HG02840 (cell line): Measurements from ENCODE around the gene CNTN4.

ENCODE experiments used
- ATAC-seq: cut with Tn5 transposase; IDR thresholded peaks from one replicate; pipeline ENCODE4 v1.9.1; 2021; ENCODE audit warnings: mild to moderate bottlenecking, moderate library complexity, moderate number of reproducible peaks; ENCODE audit not compliant: unreplicated experiment, low FRiP score

The CNTN4 gene

DNA sequence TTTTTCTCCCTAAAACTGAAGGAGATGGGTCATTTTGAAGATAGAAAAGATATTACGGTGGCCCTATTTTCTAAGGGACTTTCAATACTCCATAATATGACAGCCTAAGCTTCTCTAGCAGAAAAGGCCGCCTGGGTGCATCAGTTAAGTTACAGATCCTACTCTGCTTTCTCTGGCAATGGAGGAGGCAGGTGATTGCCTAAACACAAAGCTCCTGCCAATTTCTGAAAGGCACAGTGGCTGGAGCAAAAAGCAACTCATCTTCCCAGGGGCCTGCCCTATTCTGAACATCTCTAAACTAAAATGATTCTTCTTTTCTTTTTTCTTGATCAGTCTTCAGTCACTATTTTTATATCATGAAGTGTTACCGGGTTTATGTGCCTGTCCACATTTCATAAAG, 276.7 kb downstream of the CNTN4 start:
- no peak for ATAC-seq

DNA sequence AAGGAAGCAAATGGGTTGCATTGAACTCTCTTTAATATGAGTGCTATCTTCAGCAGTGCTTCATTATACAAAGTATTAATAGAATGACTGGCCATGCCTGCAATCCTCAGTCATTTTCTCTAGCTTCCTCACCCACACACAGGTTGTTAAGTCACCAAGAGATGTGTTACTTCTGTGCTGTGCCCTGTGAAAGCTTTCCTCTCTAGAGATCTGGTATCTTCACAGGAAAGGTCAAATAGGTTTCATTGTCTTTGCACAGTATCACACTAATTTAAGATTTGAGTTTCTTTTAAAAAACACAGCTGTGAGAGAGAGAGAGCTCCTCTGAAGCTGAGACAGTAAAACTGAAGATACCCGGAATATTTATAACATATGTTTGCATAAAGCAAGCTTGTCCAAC, 278.6 kb downstream of the CNTN4 start:
- no peak for ATAC-seq

DNA sequence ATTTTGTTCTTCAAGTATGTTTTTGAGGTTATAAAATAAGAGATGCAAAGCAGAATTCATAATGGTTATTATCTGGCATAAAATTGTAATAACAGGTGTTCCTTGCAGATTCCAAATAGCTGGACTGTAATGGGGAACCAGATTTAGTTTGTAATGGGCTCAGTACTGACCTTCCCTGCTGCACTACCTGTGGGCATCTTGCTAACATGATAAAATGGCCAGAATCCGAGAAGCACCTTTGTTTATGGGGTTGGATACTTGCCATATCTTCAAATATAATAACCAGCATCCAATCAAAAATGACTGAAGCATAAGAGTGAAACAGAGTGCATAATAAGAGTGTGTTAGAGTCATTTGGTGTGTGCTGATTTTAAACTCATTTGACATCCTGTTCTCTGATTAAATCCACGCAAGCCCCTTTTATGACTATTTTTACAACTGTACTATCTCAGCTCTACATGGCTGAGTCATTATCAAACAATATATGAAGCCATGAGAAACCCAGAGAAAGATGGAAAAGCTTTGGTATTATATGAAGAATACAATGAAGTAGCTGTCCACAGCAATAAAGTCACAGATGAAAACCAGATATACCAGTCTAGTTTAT, 292.4 kb downstream of the CNTN4 start:
- no peak for ATAC-seq

DNA sequence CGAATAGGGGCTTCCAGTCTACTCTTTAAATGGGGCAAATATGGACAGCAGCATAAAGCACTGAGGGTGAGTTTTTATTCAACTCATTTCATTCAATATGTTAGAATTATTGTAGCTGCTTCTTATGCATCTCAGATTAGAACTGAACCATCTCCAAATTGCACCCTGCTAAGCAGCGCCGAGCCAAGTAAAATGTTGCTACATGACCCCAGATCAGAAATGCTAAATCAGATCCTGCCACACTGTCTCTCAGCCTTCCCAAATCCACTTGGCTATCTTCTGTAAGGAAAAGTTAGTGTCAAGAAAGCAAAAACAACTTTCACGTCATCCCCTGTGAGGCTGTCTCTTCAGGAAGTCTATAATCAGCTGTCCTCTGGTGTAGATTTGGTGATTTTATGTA, 293.2 kb downstream of the CNTN4 start:
- ATAC-seq = no peak

DNA sequence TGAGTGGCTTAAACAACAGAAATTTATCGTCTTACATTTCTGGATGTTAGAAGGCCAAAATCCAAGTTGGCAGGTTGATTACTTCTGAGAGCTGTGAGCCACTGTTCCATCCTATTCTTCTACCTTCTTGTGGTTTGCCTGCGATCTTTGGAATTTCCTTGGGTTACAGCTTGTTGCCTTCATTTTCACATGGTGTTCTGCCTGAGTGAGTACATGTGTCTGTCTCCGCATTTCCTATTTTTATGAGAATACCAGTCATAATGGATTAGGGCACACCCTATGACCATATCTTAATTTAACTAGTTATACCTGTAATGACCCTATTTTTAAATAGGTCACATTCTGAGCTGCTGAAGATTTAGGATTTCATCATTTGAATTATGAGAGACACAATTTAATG, 294.3 kb downstream of the CNTN4 start:
- ATAC-seq = no peak

DNA sequence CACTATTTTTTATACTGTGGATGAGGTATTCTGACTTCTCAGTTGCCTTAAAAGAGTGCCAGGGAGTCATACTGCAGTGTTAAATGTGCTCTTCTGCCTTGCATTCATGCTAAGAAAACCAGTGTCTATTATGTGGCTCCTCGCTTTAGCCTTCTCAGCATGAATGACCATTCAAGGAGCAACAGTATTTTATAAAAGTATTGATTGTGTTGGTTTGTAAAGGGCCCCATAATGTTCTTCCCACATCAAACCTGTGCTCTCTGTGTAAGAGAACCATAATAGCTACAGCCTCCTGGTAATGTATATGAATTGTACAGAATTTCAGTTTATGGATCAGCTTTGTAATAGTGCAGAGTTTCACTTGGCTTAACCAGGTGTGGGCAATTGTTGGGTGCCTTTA, 316.4 kb downstream of the CNTN4 start:
- no peak for ATAC-seq

DNA sequence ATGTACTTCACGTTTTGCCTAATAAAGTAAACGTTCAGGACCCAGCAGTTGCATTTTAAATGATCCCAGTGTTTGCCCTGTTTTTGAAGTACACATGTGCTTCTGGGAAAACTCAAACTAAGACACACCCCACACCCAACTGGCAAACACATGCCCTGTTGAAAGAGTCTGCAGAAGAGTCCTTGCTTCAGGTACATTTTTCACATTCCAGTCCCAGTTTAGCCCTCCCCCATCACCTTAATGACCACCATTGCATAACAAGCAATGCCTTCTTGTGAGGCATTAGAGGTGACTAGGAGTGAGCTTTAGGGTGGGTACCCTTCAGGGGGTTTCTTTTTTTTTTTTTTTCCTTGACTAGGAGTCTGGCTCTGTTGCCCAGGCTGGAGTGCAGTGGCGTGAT, 322.3 kb downstream of the CNTN4 start:
- no peak for ATAC-seq

DNA sequence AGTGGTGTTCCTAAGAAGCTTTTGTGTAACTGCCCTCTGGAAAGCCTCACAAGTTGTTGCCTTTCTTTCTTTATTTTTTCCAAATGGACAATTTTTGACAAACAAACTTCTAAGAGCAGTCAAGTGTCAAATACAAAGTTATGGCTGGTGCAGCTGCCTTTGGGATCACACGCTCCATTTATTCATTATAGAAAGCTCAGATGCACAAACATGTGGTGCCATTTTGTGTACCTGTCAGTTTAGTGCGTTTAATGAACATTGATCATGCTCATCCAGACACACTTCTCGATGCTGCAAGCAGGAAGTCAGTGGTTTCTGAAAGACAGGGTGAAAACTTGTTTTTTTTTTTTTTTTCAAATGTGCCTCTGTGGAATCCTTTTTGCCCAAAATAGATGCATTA, 324.5 kb downstream of the CNTN4 start:
- ATAC-seq = no peak

DNA sequence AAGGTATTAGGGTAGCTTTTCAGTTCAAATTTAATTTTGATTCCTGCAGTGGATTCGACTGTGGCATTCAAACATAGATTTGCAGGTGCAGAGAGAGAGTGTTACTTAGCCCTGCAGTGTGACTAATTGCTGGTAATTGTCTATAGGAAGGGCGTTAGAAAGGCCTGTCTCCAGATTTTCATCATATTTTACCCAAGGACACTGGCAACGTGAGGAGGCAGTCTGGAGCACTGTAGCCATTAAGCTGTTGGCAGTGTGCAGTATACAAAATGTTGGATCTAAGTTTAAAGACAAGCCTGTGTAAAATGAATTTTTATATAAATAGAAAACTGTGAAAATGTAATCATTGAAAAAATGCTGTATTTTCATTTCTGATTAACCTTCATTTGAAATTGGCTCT, 342.9 kb downstream of the CNTN4 start:
- ATAC-seq = no peak

DNA sequence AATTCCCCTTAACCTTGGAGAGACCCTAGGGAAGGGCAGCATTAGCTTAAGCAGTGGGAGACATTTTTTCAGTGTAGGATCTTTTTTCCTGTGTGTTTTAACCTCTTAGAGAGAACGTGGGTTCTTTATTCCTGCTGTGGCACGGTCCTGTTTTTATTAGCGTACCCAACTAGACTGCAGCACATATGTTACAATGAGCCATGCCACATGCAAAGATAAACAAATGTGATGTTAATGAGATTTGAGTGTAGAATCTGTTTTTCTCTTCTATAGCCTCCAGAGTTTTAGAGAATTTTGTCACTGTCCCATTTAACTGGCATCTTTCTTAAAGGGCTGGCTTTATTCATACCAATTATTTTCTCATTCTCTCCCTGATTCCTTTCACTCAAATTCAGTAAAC, 347.5 kb downstream of the CNTN4 start:
- no peak for ATAC-seq

DNA sequence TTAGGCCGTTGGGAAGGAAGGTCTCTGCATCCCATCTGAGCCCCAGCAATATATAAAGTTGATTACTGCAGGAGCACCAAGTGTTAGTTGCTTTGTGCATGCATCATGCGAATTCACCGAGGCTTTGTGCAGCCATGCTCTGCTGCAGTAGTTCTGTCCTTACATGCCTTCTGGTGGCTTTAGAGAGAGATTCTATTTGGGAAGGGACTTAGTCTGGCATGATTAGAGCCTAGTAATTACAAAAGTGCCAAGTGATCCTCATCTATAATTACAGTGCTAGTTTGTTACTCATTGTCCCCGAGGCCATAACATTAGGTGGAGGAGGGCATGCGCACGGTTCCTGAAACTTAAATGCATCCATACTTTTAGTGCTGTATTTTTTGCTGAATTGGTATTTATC, 353.6 kb downstream of the CNTN4 start:
- no peak for ATAC-seq

DNA sequence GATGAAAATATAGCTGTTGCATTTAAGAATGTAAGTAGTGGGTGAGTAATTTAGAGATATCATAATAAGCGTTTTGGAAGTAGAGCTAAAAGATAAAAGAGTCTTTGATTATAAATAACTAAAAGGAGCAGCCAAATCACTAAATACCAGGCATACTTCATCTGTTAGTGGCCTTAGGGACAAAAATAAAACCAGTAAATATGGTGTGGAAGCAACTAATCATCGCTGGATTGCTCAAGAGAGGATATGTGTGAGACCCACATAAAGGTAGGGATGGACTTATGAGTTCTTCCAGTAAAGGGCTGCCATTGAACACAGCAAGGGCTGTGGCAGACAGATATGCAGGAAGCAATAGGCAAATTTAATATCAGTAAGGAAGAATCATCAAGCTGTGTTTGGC, 356.2 kb downstream of the CNTN4 start:
- no peak for ATAC-seq

DNA sequence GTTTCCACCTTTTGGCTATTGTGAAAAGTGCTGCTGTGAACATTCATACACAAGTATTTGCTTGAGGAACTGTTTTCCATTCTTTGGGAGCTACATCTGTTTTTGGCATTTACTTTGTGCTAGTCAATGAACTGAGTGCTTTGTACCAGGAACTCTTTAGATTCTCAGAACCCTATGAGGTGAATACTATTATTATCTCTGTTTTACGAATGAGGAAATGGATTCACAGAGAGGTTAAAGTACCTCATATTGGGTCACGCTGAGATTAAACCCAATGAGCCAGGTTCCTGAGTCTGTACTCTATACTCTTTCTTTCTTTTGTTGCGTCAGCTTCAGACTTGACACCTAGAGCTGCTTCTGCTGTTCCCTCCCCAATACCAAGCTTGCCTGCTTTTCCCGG, 358.1 kb downstream of the CNTN4 start:
- no peak for ATAC-seq

DNA sequence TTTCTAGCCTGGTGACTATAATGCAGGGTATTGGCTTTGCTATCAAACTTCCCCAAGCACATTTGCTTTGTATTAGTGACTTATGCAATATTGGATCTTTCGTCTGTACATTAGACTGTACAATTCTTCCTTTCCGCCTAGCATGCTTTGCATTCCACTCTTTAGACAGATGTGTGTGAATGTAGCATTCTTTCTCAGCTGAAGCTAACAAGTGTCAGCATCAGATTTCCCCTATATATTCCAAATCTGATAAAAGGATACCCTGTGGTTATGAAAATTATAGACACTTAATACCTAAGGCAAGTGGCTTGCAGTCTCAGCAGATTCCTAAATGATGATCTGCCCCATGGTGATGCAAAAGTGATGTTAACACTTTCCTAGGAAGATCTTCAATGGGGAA, 360.1 kb downstream of the CNTN4 start:
- no peak for ATAC-seq

DNA sequence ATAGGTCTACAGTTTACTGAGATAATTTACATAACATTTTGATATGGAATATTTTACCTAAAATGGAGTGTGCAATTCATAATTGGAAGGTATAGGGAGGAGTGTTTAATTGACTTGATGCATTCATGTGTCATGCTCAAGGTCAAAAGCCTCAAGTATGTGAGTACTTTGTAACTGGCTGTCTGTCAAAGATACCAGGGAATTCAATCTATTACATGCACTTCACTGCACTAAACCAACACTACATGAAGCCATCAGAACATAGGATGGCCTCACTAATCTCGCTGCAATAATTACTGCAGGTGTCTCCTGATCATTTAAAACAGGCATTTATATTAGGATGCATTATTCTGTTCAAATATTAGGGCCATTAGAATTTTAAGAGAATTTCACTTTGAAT, 367.2 kb downstream of the CNTN4 start:
- no peak for ATAC-seq

DNA sequence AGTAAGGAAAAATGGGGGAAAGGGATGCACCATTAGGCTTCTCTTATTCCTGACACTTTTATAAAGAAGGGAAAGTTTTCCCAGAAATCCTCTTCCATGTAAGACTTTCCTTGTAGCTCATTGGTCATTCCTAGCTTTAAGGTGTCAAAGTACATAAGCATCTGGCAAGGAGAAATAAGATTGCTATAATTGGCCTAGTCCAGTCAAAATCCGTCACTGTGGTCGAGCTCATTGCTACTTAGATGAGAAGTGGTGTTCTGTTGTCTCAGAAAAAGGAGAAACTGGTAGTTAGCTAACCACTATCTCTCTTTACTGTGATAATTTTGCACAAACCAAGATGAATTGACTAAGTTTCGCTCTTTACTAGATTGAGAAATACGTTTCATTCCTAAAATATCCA, 370.1 kb downstream of the CNTN4 start:
- ATAC-seq = no peak

DNA sequence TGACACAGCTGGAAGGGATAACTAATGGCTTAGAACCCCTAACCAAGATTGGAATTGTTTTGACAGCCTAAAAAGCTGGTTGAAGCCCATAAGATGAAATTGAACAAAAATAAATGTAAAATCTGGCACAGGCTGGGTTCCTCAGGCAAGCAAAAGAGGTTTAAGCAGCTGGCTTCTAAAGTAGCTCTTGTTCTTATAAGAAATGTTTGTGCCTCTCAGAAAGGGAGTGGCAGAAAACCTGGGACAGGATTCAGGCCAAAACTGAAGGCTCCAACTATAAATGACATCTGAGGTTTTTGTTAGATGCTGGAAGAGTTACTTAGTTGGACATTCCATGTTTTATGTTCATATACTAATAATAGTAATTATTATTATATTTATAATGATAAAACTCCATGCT, 378.3 kb downstream of the CNTN4 start:
- no peak for ATAC-seq

DNA sequence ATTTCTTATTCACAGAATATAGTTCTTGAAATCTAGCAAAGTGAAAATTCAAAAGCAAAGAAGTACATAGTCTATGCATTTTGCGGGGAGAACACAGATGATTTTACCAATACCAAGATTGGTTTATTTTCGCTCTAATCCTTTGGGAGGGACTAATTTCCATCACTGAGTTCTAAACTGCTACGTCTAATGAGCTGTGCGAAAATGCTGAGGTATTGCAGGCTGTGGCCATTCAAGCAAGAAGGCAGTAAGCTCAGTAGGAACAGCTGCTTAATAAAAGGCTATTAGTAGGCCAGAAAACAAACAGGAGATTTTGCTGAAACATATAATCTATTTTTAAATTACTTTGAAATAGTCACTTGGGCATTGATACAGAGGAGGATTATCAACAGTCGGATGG, 379.0 kb downstream of the CNTN4 start:
- no peak for ATAC-seq

DNA sequence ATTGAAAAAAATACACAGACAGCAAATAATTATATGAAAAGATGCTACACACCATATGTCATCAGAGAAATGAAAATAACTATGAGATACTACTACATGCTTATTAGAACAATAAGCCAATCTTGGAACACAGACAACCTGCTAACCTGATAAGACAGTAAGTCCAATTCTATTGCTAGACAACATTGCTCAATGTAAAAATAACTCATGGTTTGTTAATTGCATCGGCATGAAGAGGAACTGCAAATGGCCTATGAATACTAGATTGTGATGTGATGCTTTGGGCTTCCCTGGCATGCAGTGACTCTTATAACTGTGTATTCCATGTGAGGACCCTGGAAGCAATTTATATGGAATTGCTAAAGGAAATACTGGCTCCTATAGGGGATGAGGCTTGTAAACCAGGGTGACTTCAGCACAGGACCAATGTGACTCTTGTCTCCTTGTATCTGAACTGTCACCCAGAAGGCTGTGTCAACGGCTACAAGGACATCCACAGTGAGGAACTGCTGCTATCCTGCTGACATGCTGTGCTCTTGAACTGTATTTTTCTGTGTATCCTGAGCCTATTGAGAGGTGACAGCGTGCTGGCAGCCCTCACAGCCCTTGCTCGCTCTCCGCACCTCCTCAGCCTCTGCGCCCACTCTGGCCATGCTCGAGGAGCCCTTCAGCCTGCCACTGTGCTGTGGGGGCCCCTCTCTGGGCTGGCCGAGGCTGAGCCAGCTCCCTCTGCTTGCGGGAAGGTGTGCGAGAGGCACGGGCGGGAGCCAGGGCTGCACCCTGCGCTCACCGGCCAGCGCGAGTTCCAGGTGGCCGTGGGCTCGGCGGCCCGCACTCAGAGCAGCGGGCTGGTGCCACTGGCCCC, 385.7 kb downstream of the CNTN4 start:
- ATAC-seq = no peak

DNA sequence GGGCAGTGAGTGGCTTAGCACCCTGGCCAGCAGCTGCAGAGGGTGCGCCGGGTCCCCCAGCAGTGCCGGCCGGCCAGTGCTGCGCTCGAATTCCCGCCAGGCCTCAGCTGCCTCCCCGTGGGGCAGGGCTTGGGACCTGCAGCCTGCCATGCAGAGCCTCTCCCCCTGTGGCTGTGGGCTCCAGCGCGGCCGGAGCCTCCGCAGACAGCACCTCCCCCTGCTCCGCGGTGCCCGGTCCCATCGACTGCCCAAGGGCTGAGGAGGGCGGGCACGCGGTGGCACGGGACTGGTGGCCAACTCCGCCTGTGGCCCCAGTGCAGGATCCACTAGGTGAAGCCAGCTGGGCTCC, 386.3 kb downstream of the CNTN4 start:
- ATAC-seq = no peak

DNA sequence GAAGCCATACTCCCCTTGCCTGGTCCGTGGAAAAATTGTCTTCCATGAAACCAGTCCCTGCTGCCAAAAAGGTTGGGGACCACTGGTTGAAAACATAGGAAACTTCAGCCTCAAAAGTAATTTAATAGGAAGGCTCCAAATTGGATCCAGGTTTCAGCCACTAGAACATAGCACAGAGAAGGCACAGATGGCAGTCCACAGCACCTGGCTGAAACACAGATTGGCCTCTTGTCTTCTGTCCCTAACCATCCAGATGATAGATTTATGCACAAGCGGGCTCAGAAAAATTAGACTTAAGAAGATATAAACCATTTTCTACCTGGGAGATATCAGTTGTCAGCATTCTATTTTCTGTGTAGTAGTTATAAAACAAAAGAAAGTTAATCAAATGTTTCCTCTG, 397.1 kb downstream of the CNTN4 start:
- no peak for ATAC-seq

DNA sequence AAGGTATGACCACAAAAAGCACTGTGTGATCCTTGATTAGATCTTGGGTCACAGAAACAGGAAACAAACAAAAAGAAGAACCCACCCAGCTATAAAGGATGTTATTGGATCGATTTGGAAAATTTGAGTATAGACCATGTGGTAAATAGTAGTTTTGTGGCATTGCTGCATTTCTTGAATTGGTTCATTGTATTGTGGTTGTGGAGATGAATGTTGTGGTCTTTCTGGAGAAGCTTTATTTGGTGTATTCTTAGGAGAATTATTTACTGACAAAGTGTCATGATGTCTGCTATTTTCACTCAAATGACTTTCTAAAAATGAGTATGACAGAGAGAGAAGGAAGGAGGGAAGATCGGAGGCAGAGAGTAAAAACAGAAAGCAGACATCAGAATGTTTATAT, 406.2 kb downstream of the CNTN4 start:
- ATAC-seq = no peak
